Ascending aorta (tissue), 2 donors: ENCODE measurements around the gene P2RY8. TPM values are rescaled to one million over a fixed set of nuclear protein-coding genes. Genes with fewer than 3 reads are reported as not detected.
"Not testable (repeated sequence)": the region's sequence is repeated elsewhere in the genome, so short reads cannot be mapped to it uniquely, and the experiment has no call there.

Experiments
- DNase-seq, 2 donors: peaks; one replicate each; pipeline ENCODE4 v3.0.0-alpha.2; 2019; ENCODE audit warnings: low spot score in 2 of 2
- H3K27ac ChIP-seq, 2 donors: fragments of 200-600 bp; sonication (generic); one replicate each; pipeline ENCODE4 v1.5.1; 2016 to 2017; ENCODE audit warnings: mild to moderate bottlenecking in 1 of 2
- H3K27me3 ChIP-seq: fragments of 200-600 bp; sonication (generic); one replicate; pipeline ENCODE4 v1.5.1; 2017
- H3K36me3 ChIP-seq, 2 donors: fragments of 200-600 bp; sonication (generic); one replicate each; pipeline ENCODE4 v1.5.1; 2016
- H3K4me1 ChIP-seq, 2 donors: fragments of 200-600 bp; sonication (generic); one replicate each; pipeline ENCODE4 v1.5.1; 2016 to 2017; ENCODE audit warnings: mild to moderate bottlenecking in 1 of 2
- H3K4me3 ChIP-seq, 2 donors: fragments of 200-600 bp; sonication (generic); one replicate each; pipeline ENCODE4 v1.5.1; 2016 to 2017; ENCODE audit warnings: mild to moderate bottlenecking in 1 of 2
- H3K9me3 ChIP-seq, 2 donors: fragments of 200-600 bp; sonication (generic); one replicate each; pipeline ENCODE4 v1.5.1; 2016
- intact Hi-C: fragments of 100-400 bp; cut with DNase I; formaldehyde crosslinking; loops from one replicate; pipeline ENCODE4 v1.15.1; 2023
- total RNA-seq: library from RNA; depleted of rRNA; stranded (reverse); fragments of >200 nt; gene quantifications from one replicate; pipeline ENCODE4 v1.1.0, GENCODE V29; 2016
- TF ChIP-seq, protein P1 (sequence below), 3 experiments: fragments of 200-600 bp in 2 of 3; fragments of 450-650 bp in 1 of 3; sonication (generic) in 2 of 3; IDR thresholded peaks; one replicate each; pipeline ENCODE4 v1.5.1; 2016 to 2019; ENCODE audit warnings: antibody characterized with exemption in 3 of 3, mild to moderate bottlenecking in 1 of 3, moderate library complexity in 1 of 3

The P2RY8 gene
- total RNA-seq, 1 donor from 2014 or later: 2.2 TPM

DNA sequence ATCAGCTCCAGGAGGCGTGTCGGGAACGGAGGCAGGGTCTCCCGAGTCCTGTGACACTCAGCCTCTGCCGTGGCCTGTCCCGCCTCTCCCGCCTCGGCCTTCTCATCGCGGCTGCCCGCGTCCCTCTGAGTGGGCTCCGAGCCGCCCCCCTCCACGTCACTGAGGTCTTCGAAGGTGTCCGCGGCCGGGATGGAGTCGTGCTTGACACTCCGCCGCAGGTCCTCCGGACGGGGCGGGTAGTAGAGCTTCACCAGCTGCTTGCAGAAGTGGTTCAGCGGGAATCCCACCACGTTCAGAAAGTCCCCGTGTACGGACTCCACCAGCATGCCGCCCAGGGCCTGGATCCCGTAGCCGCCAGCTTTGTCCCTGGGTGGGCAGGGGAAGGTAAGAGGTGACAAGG is 109.2 kb downstream of the P2RY8 start:
- DNase-seq: no peak
- Histone ChIP-seq H3K27ac (no peak overlapping the region), H3K4me1 (no peaks in the 10 kb centered on the region), H3K4me3 (no peak overlapping the region), H3K36me3 (peaks cover 32 to 55% of the 10 kb centered on the region in 2 donors), H3K9me3 (peaks cover 1 to 2% of the 10 kb centered on the region in 2 donors), H3K27me3 (no peaks in the 10 kb centered on the region)
- TF ChIP-seq, protein P1, sequence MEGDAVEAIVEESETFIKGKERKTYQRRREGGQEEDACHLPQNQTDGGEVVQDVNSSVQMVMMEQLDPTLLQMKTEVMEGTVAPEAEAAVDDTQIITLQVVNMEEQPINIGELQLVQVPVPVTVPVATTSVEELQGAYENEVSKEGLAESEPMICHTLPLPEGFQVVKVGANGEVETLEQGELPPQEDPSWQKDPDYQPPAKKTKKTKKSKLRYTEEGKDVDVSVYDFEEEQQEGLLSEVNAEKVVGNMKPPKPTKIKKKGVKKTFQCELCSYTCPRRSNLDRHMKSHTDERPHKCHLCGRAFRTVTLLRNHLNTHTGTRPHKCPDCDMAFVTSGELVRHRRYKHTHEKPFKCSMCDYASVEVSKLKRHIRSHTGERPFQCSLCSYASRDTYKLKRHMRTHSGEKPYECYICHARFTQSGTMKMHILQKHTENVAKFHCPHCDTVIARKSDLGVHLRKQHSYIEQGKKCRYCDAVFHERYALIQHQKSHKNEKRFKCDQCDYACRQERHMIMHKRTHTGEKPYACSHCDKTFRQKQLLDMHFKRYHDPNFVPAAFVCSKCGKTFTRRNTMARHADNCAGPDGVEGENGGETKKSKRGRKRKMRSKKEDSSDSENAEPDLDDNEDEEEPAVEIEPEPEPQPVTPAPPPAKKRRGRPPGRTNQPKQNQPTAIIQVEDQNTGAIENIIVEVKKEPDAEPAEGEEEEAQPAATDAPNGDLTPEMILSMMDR (IDR thresholded peaks at IDR 0.05): no peak
- intact Hi-C loops: no loop called here

DNA sequence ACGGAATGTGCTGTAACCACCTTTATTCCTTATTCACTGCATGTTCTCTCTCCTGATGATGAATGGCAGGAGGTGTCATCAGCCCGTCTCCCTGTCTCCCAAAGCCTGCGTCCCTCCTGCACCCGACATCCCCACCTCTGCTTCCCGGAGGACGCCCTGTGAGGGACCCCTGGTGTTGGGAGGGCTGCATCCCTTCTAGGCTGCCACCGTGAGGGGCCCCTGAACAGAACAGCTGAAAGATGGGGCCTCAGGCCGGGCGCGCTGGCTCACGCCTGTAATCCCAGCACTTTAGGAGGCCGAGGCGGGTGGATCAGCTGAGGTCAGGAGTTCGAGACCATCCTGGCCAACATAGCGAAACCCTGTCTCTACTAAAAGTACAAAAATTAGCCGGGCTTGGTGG is 110.7 kb downstream of the P2RY8 start:
- H3K4me3 ChIP-seq, H3K9me3 ChIP-seq, DNase-seq, H3K27ac ChIP-seq, intact Hi-C loops, H3K27me3 ChIP-seq, H3K4me1 ChIP-seq: not testable (repeated sequence)
- H3K36me3 ChIP-seq: peaks cover 41 to 60% of the 10 kb centered on the region in 2 donors

DNA sequence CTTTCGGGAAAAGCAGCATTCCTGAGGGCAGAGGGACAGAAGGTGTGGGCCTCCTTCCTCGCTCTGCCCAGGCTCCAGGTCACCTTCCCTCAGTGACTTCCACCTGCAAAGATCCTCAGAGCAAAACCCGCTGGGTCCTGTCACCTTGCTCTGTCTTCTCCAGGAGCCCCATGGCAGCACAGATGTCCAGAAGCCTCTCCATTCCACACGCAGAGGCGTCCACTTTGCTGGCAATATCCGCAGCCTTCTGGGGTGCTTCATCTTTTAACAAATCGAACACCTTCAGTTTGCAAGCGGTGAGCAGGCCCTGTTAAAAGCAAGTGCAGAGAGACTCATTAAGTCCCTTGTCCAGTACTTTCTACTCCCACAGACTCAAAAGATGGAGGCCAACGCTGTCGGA is 111.6 kb downstream of the P2RY8 start:
- intact Hi-C loops: no loop called here
- no peak overlapping the region for H3K4me3 ChIP-seq
- TF ChIP-seq, protein P1 (IDR thresholded peaks at IDR 0.05): no peak
- no peaks in the 10 kb centered on the region for H3K4me1 ChIP-seq
- peaks cover 44 to 67% of the 10 kb centered on the region in 2 donors for H3K36me3 ChIP-seq
- no peak for DNase-seq
- H3K27me3 ChIP-seq: no peaks in the 10 kb centered on the region
- H3K27ac ChIP-seq: no peak overlapping the region
- H3K9me3 ChIP-seq: peaks cover 6 to 9% of the 10 kb centered on the region in 2 donors

DNA sequence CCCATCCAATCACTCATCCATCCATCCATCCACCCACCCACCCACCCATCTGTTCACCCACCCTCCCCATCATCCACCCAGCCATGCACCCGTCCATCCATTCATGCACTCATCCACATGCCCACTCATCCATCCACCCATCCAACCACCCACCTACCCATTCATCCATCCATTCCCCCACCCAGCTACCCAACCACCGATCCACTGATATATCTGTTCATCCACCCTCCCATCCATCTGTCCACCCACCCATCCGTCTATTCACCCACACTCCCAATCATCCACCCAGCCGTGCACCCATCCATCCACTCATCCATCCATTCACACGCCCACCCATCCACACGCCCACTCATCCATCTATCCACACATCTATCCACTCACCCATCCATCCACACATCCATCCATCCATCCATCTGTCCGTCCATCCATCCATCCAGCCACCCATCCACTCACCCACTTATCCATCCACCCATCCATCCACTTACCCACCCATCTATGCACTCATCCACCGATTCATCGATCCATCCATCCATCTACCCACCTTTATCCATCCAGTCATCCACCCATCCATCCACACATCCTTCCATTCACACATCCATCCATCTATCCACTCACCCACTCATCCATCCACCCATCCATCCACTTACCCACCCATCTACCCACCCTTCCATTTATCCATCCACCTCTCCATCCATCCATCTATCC is 112.7 kb downstream of the P2RY8 start:
- Histone ChIP-seq H3K36me3 (peaks cover 48 to 75% of the 10 kb centered on the region in 2 donors), H3K4me3 (no peak overlapping the region), H3K27ac (no peak overlapping the region), H3K27me3 (no peaks in the 10 kb centered on the region), H3K4me1 (no peaks in the 10 kb centered on the region), H3K9me3 (peaks cover 6 to 9% of the 10 kb centered on the region in 2 donors)
- DNase-seq: no peak
- intact Hi-C loops: no loop called here
- TF ChIP-seq, protein P1 (IDR thresholded peaks at IDR 0.05): no peak

DNA sequence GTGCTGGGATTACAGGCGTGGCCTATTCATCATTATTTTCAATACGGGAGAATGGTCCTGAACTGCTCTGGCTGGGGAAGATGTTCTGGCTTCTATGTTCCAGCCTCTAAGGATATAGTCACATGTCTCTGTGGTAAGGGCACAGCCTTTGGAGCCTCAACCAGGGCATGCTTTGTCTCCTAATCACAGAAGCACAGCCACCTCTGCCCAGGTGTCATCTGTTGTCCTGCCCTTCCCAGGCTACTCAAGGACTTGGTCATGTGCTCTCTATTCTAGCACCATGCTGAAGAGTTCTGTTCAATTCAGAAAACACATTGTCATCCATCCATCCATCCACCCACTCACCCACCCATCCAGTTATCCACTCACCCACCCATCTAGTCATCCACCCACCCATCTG is 113.8 kb downstream of the P2RY8 start:
- Histone ChIP-seq H3K4me3 (no peak overlapping the region), H3K36me3 (peaks cover 58 to 86% of the 10 kb centered on the region in 2 donors), H3K27ac (no peak overlapping the region), H3K9me3 (peaks cover 6 to 13% of the 10 kb centered on the region in 2 donors), H3K27me3 (no peaks in the 10 kb centered on the region), H3K4me1 (no peaks in the 10 kb centered on the region)
- TF ChIP-seq, protein P1 (IDR thresholded peaks at IDR 0.05): no peak
- no peak for DNase-seq
- intact Hi-C loops: no loop called here

DNA sequence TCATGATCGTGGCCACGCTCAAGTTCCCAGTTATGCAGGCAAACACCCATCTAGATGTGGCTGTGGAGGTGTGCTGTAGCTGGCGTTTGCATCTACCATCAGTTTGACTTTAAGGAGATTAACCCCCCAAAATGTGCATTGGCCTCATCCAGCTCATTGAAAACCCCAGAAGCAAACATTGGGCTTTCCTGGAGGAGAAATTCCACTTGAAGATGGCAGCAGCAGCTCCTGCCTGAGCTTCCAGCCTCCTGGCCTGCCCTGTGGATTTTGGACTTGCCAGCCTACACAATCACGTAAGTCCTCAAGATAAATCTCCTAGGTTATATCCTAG is 114.9 kb downstream of the P2RY8 start:
- TF ChIP-seq, protein P1 (IDR thresholded peaks at IDR 0.05): no peak
- no peak overlapping the region for H3K4me3 ChIP-seq
- DNase-seq: no peak
- H3K4me1 ChIP-seq: no peaks in the 10 kb centered on the region
- H3K27me3 ChIP-seq: no peaks in the 10 kb centered on the region
- H3K27ac ChIP-seq: no peak overlapping the region
- peaks cover 6 to 14% of the 10 kb centered on the region in 2 donors for H3K9me3 ChIP-seq
- H3K36me3 ChIP-seq: peaks cover 53 to 82% of the 10 kb centered on the region in 2 donors
- intact Hi-C loops: no loop called here
